ENCODE measurements around the gene CCDC33.
"Not testable (repeated sequence)": the region's sequence is repeated elsewhere in the genome, so short reads cannot be mapped to it uniquely, and the experiment has no call there.

CCDC33 gene

GRCh38 chr15:74338676-74339075, 102.5 kb downstream of the CCDC33 start:
- no peak for DNase-seq

GRCh38 chr15:74339371-74339770, 103.2 kb downstream of the CCDC33 start:
- no peak for DNase-seq

GRCh38 chr15:74340150-74340549, 104.0 kb downstream of the CCDC33 start:
- no peak for DNase-seq

GRCh38 chr15:74343127-74343796, 107.1 kb downstream of the CCDC33 start:
- no peak for DNase-seq

GRCh38 chr15:74343797-74344127, 107.6 kb downstream of the CCDC33 start:
- no peak for DNase-seq

GRCh38 chr15:74345051-74345450, 108.9 kb downstream of the CCDC33 start:
- DNase-seq, result peak in 1 of 2 donors; percentile 10

GRCh38 chr15:74347757-74348250, 111.7 kb downstream of the CCDC33 start:
- DNase-seq, result no peak

GRCh38 chr15:74349241-74349778, 113.2 kb downstream of the CCDC33 start:
- no peak for DNase-seq

- DNase-seq, result no peak
These were observed 114.5 kb downstream of the CCDC33 start for GRCh38 chr15:74350295-74351275.

- DNase-seq, result no peak
These were observed 115.5 kb downstream of the CCDC33 start for GRCh38 chr15:74351670-74352069.

- no peak for DNase-seq
These were observed 116.3 kb downstream of the CCDC33 start for GRCh38 chr15:74352393-74352910.

GRCh38 chr15:74353992-74354391, 117.9 kb downstream of the CCDC33 start:
- not testable (repeated sequence) for DNase-seq

- not testable (repeated sequence) for DNase-seq
These were observed 119.9 kb downstream of the CCDC33 start for GRCh38 chr15:74356050-74356449.

- DNase-seq, result not testable (repeated sequence)
These were observed 121.4 kb downstream of the CCDC33 start for GRCh38 chr15:74357514-74357913.

GRCh38 chr15:74359376-74359775, 123.2 kb downstream of the CCDC33 start:
- DNase-seq, result not testable (repeated sequence)

- not testable (repeated sequence) for DNase-seq
These were observed 124.7 kb downstream of the CCDC33 start for GRCh38 chr15:74360855-74361254.

GRCh38 chr15:74362482-74362881, 126.4 kb downstream of the CCDC33 start:
- DNase-seq, result no peak

- no peak for DNase-seq
These were observed 128.9 kb downstream of the CCDC33 start for GRCh38 chr15:74364936-74365597.

- DNase-seq, result peak in 1 of 2 donors; percentile 32
These were observed 129.7 kb downstream of the CCDC33 start for GRCh38 chr15:74365598-74366445.

- DNase-seq, result no peak
These were observed 131.2 kb downstream of the CCDC33 start, which contains the start of gene CYP11A1 for GRCh38 chr15:74367296-74367854. TSS of gene CYP11A1 (minus strand) at chr15:74367646. CDS start at chr15:74367585, 61 bp downstream.

- DNase-seq, result no peak
These were observed 132.0 kb downstream of the CCDC33 start for GRCh38 chr15:74368121-74368520.

All from stimulated activated CD4-positive, alpha-beta T cell treated with anti-CD3 and anti-CD28 coated beads, Interleukin-2, amount 100 ng/mL, for 24 hours (primary cell).